NT2/D1 (cell line): Measurements from ENCODE around the gene C2orf68.
"Not testable (repeated sequence)": the region's sequence is repeated elsewhere in the genome, so short reads cannot be mapped to it uniquely, and the experiment has no call there.

Experiments used
- DNase-seq: peaks from one replicate; pipeline ENCODE4 v3.0.0-alpha.2; 2011; ENCODE audit warnings: low read depth, low spot score
- H3K27me3 ChIP-seq: 2 replicates; pipeline ENCODE4 v1.6.0; 2011; ENCODE audit warnings: mild to moderate bottlenecking; ENCODE audit not compliant: insufficient read length, insufficient read depth
- H3K36me3 ChIP-seq: 2 replicates; pipeline ENCODE4 v1.6.1; 2011; ENCODE audit warnings: mild to moderate bottlenecking, low read length, mixed read lengths; ENCODE audit not compliant: insufficient read depth, insufficient read length
- H3K4me1 ChIP-seq: 2 replicates; pipeline ENCODE4 v1.5.1; 2011; ENCODE audit not compliant: insufficient read depth, insufficient read length
- H3K4me3 ChIP-seq: 2 replicates; pipeline ENCODE4 v1.5.1; 2011; ENCODE audit warnings: low read depth; ENCODE audit not compliant: insufficient read length
- H3K9ac ChIP-seq: 2 replicates; pipeline ENCODE4 v1.6.0; 2011; ENCODE audit warnings: low read depth; ENCODE audit not compliant: insufficient read length
- H3K9me3 ChIP-seq: 2 replicates; pipeline ENCODE4 v1.5.1; 2011; ENCODE audit warnings: mild to moderate bottlenecking, low read length; ENCODE audit not compliant: insufficient read depth
- SUZ12 ChIP-seq: IDR thresholded peaks from 2 replicates; pipeline ENCODE4 v1.6.1; 2011; ENCODE audit not compliant: insufficient read length, insufficient read depth; ENCODE audit errors: extremely low read depth
- YY1 ChIP-seq: IDR thresholded peaks from 2 replicates; pipeline ENCODE4 v1.6.1; 2011; ENCODE audit not compliant: insufficient read length, insufficient read depth
- ZNF274 ChIP-seq: IDR thresholded peaks from 2 replicates; pipeline ENCODE4 v1.6.1; 2011; ENCODE audit warnings: mild to moderate bottlenecking, low read depth, low read length

The C2orf68 gene

GRCh38 chr2:85628658-85629057 is 16.8 kb upstream of the C2orf68 start:
- Histone ChIP-seq H3K4me1 (no peaks in the 10 kb centered on the region), H3K9me3 (no peaks in the 10 kb centered on the region), H3K27me3 (no peaks in the 10 kb centered on the region), H3K9ac (no peak overlapping the region), H3K36me3 (peaks cover 81% of the 10 kb centered on the region), H3K4me3 (no peak overlapping the region)
- DNase-seq, result no peak
- TF ChIP-seq ZNF274 (no peak), YY1 (no peak), SUZ12 (no peak)

GRCh38 chr2:85623991-85624390 is 12.1 kb upstream of the C2orf68 start:
- Histone ChIP-seq H3K9me3 (no peaks in the 10 kb centered on the region), H3K4me1 (no peaks in the 10 kb centered on the region), H3K4me3 (no peak overlapping the region), H3K36me3 (peaks cover 85% of the 10 kb centered on the region), H3K27me3 (no peaks in the 10 kb centered on the region), H3K9ac (no peak overlapping the region)
- no peak for TF ChIP-seq SUZ12
- TF ChIP-seq ZNF274, result no peak
- TF ChIP-seq YY1, result no peak
- DNase-seq, result no peak

GRCh38 chr2:85621338-85621737 is 9.5 kb upstream of the C2orf68 start:
- no peak for TF ChIP-seq SUZ12
- no peak for TF ChIP-seq YY1
- no peak for TF ChIP-seq ZNF274
- H3K27me3 ChIP-seq, result no peaks in the 10 kb centered on the region

GRCh38 chr2:85619617-85620016 is 7.8 kb upstream of the C2orf68 start:
- H3K36me3 ChIP-seq, result peaks cover 60% of the 10 kb centered on the region

More at GRCh38 chr2:85621338-85621737, 9.5 kb upstream of the C2orf68 start:
- H3K9ac ChIP-seq, result no peak overlapping the region
- peaks cover 73% of the 10 kb centered on the region for H3K36me3 ChIP-seq
- no peaks in the 10 kb centered on the region for H3K4me1 ChIP-seq
- no peak overlapping the region for H3K4me3 ChIP-seq
- H3K9me3 ChIP-seq, result no peaks in the 10 kb centered on the region
- DNase-seq, result no peak

GRCh38 chr2:85617723-85618122 is 5.9 kb upstream of the C2orf68 start:
- DNase-seq, H3K4me3 ChIP-seq, H3K27me3 ChIP-seq, H3K9me3 ChIP-seq, H3K4me1 ChIP-seq: not testable (repeated sequence)
- Histone ChIP-seq H3K9ac (peak overlapping the region; percentile 91), H3K36me3 (peaks cover 42% of the 10 kb centered on the region)

More at GRCh38 chr2:85619617-85620016, 7.8 kb upstream of the C2orf68 start:
- Histone ChIP-seq H3K9me3 (no peaks in the 10 kb centered on the region), H3K4me3 (no peak overlapping the region), H3K9ac (no peak overlapping the region), H3K4me1 (no peaks in the 10 kb centered on the region), H3K27me3 (no peaks in the 10 kb centered on the region)
- no peak for TF ChIP-seq YY1
- TF ChIP-seq ZNF274, result no peak
- no peak for TF ChIP-seq SUZ12
- DNase-seq, result no peak

GRCh38 chr2:85615413-85615728 is 3.5 kb upstream of the C2orf68 start:
- Histone ChIP-seq H3K27me3 (no peaks in the 10 kb centered on the region), H3K4me1 (no peaks in the 10 kb centered on the region), H3K4me3 (no peak overlapping the region), H3K9me3 (no peaks in the 10 kb centered on the region), H3K36me3 (peaks cover 24% of the 10 kb centered on the region), H3K9ac (no peak overlapping the region)
- no peak for TF ChIP-seq SUZ12
- TF ChIP-seq YY1, result no peak
- no peak for TF ChIP-seq ZNF274
- no peak for DNase-seq

- peaks cover 25% of the 10 kb centered on the region for H3K36me3 ChIP-seq
- not testable (repeated sequence) for H3K4me3 ChIP-seq, H3K27me3 ChIP-seq, H3K4me1 ChIP-seq, H3K9me3 ChIP-seq, DNase-seq, H3K9ac ChIP-seq
Measured at GRCh38 chr2:85614757-85615156, 2.9 kb upstream of the C2orf68 start.

- no peaks in the 10 kb centered on the region for H3K27me3 ChIP-seq
- no peaks in the 10 kb centered on the region for H3K9me3 ChIP-seq
- TF ChIP-seq SUZ12 (no peak), YY1 (no peak), ZNF274 (no peak)
- no peak for DNase-seq
- H3K9ac ChIP-seq, result no peak overlapping the region
- peaks cover 24% of the 10 kb centered on the region for H3K36me3 ChIP-seq
- no peaks in the 10 kb centered on the region for H3K4me1 ChIP-seq
- no peak overlapping the region for H3K4me3 ChIP-seq
Measured at GRCh38 chr2:85613717-85614515, 2.0 kb upstream of the C2orf68 start.
